Measurements from ENCODE around the gene NMT1.

Gene NMT1

GRCh38 chr17:45073414-45074070, 12.4 kb downstream of the NMT1 start:
- ATAC-seq (ENCODE audit: low read depth) (no peak), DNase-seq (ENCODE audit: low spot score) (no peak)
- no peaks in the 10 kb centered on the region for H3K9me3 ChIP-seq (ENCODE audit: severe bottlenecking)
- H3K4me1 ChIP-seq (ENCODE audit: insufficient read depth, poor library complexity, severe bottlenecking) = peaks cover 30% of the 10 kb centered on the region
- H3K4me3 ChIP-seq (ENCODE audit: severe bottlenecking) = no peak overlapping the region
- H3K36me3 ChIP-seq (ENCODE audit: low read depth) = peaks cover 84% of the 10 kb centered on the region
- H3K27me3 ChIP-seq (ENCODE audit: insufficient read depth, poor library complexity, severe bottlenecking) = no peaks in the 10 kb centered on the region
- TF ChIP-seq CTCF (IDR thresholded peaks at IDR 0.05; ENCODE audit: poor library complexity, severe bottlenecking) = no peak
- no peak overlapping the region for H3K27ac ChIP-seq (ENCODE audit: poor library complexity, severe bottlenecking)

- TF ChIP-seq CTCF (IDR thresholded peaks at IDR 0.05; ENCODE audit: poor library complexity, severe bottlenecking) = no peak
- DNase-seq (ENCODE audit: low spot score) = no peak
- Histone ChIP-seq H3K4me3 (ENCODE audit: severe bottlenecking) (no peak overlapping the region), H3K36me3 (ENCODE audit: low read depth) (peaks cover 87% of the 10 kb centered on the region), H3K9me3 (ENCODE audit: severe bottlenecking) (no peaks in the 10 kb centered on the region), H3K27ac (ENCODE audit: poor library complexity, severe bottlenecking) (no peak overlapping the region), H3K27me3 (ENCODE audit: insufficient read depth, poor library complexity, severe bottlenecking) (no peaks in the 10 kb centered on the region), H3K4me1 (ENCODE audit: insufficient read depth, poor library complexity, severe bottlenecking) (peaks cover 19% of the 10 kb centered on the region)
- no peak for ATAC-seq (ENCODE audit: low read depth)
Observed at GRCh38 chr17:45077643-45078042, 16.5 kb downstream of the NMT1 start.

GRCh38 chr17:45081047-45081703, 20.1 kb downstream of the NMT1 start:
- ATAC-seq (ENCODE audit: low read depth) (no peak), DNase-seq (ENCODE audit: low spot score) (no peak)
- Histone ChIP-seq H3K4me1 (ENCODE audit: insufficient read depth, poor library complexity, severe bottlenecking) (peaks cover 10% of the 10 kb centered on the region), H3K27ac (ENCODE audit: poor library complexity, severe bottlenecking) (no peak overlapping the region), H3K4me3 (ENCODE audit: severe bottlenecking) (no peak overlapping the region), H3K36me3 (ENCODE audit: low read depth) (peaks cover 88% of the 10 kb centered on the region), H3K9me3 (ENCODE audit: severe bottlenecking) (no peaks in the 10 kb centered on the region), H3K27me3 (ENCODE audit: insufficient read depth, poor library complexity, severe bottlenecking) (no peaks in the 10 kb centered on the region)
- TF ChIP-seq CTCF (IDR thresholded peaks at IDR 0.05; ENCODE audit: poor library complexity, severe bottlenecking) = no peak

- Histone ChIP-seq H3K4me3 (ENCODE audit: severe bottlenecking) (no peak overlapping the region), H3K9me3 (ENCODE audit: severe bottlenecking) (no peaks in the 10 kb centered on the region), H3K36me3 (ENCODE audit: low read depth) (peaks cover 100% of the 10 kb centered on the region), H3K27ac (ENCODE audit: poor library complexity, severe bottlenecking) (no peak overlapping the region), H3K27me3 (ENCODE audit: insufficient read depth, poor library complexity, severe bottlenecking) (no peaks in the 10 kb centered on the region), H3K4me1 (ENCODE audit: insufficient read depth, poor library complexity, severe bottlenecking) (no peaks in the 10 kb centered on the region)
- no peak for ATAC-seq (ENCODE audit: low read depth)
- no peak for TF ChIP-seq CTCF (IDR thresholded peaks at IDR 0.05; ENCODE audit: poor library complexity, severe bottlenecking)
- DNase-seq (ENCODE audit: low spot score) = no peak
Observed at GRCh38 chr17:45086391-45086790, 25.3 kb downstream of the NMT1 start.
